Stimulated activated CD8-positive, alpha-beta memory T cell treated with anti-CD3 and anti-CD28 coated beads, Interleukin-4, amount 100 ng/mL, for 48 hours (primary cell): ENCODE results near the gene LAPTM4A.
"Not testable (repeated sequence)": the region's sequence is repeated elsewhere in the genome, so short reads cannot be mapped to it uniquely, and the experiment has no call there.

Experiments
- DNase-seq: peaks from one replicate; pipeline ENCODE4 v3.0.0-alpha.2; 2020

The LAPTM4A gene

DNA sequence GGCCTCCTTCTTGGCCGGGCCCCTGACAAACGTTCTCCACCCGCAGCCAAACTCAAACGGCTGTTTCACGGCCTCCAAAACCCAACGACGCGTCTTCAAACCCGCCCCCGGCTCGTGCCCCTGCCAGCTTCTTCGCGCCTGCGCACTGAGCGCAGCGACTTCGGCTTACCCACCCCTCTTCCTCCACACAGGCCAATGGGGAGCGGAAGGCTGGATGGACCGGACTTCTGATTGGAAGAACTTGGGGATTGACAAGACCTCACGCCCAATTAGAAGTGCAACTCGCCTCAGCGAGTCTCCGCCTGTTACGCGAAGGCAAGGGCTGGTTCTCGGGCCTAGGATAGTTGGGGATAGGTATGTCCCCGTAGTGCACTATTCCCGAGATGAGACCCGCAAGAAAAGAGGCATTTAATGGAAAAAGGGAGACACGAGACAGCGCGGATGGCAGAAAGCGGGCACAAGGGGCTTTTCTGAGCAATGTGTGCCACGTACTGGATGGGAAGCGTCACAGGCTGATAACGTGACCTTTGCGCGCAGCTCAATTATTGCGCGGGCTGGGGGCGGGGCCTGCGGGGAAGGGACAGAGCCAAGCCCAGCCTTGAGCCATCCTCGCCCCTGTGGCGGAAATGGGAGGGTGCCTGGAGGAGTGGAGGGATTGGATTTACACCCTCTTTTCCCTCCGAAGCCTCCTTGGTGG, at the start of gene LAPTM4A:
LAPTM4A (minus strand) TSS at position 97 of the 697 bp plus-strand sequence. CDS start 108 bp downstream, outside the sequence.
- DNase-seq: peak; percentile 97

- no peak for DNase-seq
Observed at GRCh38 chr2:20100711-20101110, 49.3 kb upstream of the LAPTM4A start.

DNA sequence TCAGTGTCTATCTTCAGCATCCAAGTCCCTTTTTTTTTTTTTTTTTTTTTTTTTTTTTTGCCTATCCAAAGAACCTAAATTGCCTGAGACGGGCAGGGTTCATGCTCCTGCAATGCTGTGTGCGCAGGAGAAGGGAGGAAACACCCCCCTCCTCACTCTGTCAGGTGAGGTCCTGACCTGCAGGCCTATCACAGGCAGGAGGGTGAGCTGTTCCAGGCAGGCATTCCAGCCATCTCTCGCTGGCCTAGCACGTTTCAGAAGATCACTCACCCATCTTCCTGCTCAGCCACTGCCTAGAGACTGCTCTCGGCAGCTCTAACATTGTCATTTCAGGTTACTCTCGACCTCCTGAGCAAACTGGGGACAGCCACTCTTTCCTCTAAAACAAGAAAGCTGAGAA, 48.4 kb upstream of the LAPTM4A start:
- DNase-seq: no peak

DNA sequence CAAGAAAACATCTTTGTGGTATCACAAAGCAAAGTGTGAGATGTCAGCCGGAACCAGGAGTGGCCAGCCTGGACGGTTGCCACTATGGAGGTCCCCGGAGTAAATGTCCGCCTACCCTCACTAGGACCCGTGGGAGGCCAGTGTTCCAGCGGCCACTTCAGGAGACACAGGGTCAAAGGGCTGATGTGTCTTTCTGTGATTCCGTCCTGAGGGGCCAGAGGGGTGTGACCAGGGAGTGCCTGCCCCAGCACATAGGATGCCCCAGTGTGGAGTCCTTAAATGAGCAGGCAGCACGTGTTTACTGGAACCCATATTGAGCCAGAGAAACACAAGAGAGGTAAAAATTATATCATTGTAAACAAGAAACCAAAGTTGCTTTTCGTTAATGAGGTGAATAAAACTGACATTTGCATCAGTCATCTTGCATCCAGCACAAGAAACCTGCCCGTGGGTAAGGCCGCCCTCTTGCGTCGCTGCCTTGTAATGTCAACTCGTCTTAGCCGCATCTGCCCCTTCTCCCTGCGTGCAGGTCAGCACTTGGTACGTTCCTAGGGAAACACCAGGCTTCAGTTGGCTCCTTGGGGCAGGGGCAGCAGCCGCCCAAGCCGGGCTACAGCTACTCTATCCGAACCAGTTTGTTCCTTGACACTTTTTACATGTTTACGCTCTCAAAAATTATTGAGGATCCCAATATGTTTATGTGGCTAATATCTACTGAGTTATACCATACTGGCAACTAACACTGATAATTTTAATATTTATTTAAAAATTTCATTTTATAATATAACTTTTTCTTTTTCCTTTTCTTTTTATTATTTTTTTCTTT, 46.7 kb upstream of the LAPTM4A start:
- peak; percentile 85 for DNase-seq

DNA sequence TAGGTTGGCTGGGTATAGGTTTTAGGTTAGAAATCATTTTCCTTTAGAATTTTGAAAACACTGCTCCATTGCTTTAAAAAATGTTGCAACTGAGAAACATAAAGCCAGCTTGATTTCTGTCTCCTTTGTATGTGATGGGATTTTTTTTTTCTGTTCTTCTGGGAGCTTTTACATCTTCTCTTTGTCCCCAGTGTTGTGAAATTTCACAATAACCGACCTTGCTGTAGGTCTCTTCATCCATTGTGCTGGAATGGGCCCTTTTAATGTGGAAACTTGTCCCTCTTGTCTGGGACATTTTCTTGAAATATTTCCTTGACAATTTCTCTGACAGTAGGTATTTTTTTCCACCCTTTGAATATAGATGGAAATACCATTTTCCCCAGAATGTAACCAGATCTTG, 44.0 kb upstream of the LAPTM4A start:
- DNase-seq: no peak

DNA sequence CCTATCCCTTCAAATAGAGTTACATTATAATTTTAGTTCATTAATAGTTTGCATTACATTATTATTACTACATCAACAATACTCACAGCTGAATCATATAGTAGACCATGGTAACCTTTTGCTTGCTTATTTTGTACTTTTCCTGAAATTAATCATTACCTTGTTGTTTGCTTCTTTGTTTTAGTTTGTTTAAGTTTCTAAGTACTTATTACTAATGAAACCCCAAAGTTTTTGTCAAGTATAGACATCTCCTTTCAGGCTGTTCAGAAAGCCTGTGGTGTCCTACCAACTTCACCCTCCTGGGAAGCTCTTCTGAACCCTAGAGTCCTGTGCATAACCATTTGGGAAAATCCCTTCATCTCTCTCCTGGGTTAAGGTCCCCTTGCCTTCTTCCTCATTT, 43.5 kb upstream of the LAPTM4A start:
- no peak for DNase-seq

DNA sequence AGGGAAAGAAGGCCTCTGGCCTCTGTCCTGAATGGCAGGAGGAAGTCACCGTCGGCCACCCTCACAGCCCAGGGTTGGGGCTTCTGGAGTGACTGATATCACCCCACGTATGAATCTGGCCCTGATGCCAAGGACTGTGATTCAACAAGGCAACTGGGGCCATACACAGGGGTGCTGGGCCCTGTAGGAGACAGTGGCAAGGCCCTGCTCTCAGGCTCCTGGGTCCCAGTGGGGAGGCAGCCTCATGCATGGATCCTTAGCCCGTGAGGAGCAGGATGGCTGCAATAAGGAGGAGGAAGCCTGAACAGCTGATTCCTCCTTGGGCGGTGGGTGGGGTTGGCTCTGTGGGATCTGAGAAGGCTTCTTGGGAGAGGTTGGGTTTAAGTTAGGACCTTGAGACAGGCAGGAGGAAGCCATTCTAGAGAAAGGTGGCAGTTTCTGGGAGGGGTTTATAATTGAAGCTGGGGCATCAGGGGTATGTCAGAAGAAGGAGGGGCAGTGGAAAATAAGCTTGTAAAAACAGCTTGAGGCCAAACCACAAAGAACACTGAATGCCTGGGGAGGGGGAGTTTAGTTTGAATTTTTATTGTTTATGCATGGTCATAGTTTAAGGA, 42.8 kb upstream of the LAPTM4A start:
- DNase-seq: no peak

GRCh38 chr2:20093263-20094141, 42.1 kb upstream of the LAPTM4A start:
- no peak for DNase-seq

DNA sequence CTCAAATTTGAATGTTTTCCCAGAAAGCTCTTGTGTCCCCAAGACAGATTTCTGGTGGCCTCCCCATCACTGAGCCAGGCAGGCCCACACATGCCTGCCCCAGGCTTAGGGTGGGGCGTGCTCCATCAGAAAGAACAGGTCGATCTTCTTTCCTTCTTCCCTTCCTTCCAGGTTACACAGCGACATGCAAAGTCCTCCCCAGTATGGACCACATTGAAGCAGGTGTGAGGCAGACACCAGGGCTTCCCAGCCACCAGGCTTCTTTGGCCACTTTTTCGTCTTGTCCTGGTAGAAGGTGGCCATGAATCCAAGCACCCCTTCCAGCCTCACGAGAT, 41.4 kb upstream of the LAPTM4A start:
- DNase-seq: no peak

GRCh38 chr2:20092226-20092900, 40.9 kb upstream of the LAPTM4A start:
- DNase-seq: no peak

DNA sequence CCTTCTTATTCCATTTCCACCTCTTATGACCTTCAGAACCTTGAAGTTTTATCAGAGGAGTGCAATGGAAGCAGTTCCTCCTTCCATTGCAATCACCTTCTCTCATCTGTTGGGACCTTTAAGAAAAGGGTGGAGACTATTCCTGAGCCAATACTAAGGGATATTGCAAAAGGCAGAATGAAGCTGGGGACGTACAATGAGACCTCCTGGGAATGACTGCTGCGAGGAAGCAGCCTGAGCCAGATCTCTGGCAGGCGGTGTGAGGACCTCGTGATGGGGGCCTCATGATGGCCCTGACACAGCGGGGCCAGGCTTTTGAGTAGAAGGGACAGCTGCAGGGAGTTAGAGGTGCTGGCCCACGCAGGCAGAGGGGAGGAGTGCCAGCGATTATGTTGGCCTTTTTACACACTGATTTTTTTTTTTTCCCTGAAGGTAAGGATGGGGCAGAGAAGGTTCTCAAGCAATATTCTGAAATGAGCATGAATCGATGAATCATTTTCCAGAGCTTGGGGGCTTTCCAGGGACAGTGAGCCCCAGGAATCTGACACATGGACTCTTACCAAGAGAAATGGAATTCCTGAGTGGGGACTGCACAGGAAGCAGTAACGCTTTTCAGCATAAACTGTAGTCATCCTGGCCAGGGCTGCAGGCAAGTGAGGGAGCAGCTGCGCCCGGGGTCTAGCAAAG, 40.0 kb upstream of the LAPTM4A start:
- DNase-seq: no peak

DNA sequence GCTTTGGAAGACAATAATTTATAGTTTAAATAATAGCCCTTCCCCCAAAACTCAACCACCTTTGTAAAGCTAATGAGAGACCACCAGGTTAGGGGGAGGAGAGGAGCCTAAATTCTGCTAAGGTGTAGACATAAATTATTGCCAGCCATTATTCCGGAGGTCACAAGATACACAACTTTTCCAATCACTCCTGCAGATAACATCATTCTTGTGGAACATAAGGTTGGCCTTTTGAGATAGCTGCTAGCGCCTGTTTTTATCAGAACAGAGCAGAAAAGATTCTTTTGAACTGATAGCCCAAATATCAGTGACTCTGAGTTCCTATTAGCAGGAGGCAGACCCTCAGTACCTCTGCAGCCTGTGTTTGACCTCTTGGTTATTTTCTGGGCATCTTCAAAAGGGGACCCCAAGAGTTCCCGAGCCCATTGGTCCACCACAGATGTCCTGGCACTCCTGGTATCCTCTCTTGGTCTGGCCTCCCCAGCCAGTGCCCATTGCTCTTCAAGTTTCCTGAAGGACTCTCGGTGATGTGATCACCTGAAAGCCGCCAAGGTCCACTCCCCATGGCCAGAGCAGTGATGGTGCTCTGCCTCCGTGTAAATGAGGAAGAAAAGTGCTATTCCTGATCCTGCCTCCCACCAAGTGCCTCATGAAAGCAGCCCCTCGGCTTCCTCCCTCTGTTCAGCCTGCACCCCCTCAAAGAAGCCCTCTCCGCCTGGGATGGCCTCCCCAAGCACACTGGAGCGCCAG, 38.5 kb upstream of the LAPTM4A start:
- DNase-seq: no peak

- not testable (repeated sequence) for DNase-seq
Observed at GRCh38 chr2:20085909-20086308, 34.5 kb upstream of the LAPTM4A start.

DNA sequence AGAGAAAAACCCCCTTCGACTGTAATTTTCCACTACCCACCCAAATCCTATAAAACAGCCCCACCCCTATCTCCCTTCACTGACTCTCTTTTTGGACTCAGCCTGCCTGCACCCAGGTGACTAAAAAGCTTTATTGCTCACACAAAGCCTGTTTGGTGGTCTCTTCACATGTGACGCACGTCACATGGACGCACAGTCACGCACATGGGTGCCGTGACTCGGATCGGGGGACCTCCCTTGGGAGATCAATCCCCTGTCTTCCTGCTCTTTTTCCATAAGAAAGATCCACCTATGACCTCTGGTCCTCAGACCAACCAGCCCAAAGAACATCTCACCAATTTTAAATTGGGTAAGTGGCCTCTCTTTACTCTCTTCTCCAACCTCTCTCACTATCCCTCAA, 31.4 kb upstream of the LAPTM4A start:
- not testable (repeated sequence) for DNase-seq

DNA sequence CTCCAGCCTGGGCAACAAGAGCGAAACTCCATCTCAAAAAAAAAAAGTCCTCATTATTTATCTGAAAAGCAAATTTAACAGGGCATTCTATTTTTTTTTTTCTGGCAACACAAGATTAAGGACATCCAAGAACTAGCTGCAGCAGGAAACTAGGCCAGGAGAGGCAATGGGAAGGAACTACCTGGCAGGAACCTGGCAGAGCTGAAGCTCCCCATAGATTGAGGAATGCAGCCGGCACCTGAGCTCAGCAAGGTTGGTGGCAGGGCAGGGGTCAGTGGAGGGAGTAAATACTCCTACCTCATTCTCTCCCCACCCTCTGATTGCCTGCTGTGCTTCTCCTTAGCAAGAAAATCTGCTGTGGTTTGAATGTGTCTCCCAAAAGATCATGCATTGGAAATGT, 30.4 kb upstream of the LAPTM4A start:
- no peak for DNase-seq

GRCh38 chr2:20080839-20081415, 29.5 kb upstream of the LAPTM4A start:
- DNase-seq: no peak

DNA sequence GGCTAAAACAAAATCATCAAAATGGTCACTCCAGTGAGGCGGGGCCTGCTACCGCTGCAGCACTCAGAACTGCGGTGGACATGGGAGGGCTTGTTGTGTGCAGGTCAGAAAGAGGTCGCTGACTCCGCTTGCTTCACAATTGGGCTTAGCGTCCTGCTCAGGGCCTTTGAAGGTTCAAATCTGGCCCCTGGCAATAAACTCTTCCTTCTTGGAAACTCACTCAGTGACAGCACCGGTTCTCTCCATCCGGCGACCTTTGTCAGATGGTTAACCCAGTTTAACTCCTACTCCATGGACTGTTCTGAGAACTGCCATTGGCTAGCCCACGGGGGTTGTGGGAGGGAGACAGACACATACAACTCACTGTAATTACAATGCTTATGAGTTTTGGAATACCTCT, 29.0 kb upstream of the LAPTM4A start:
- DNase-seq: no peak

- DNase-seq: no peak
Observed at GRCh38 chr2:20079546-20080115, 28.2 kb upstream of the LAPTM4A start.

GRCh38 chr2:20077411-20077940, 26.0 kb upstream of the LAPTM4A start:
- DNase-seq: no peak

GRCh38 chr2:20076757-20077156, 25.3 kb upstream of the LAPTM4A start:
- no peak for DNase-seq
